ENCODE results near the gene IRX6.

Gene IRX6

GRCh38 chr16:55323637-55324271 lies at the start of gene IRX6:
TSS of gene IRX6 (plus strand) at chr16:55324203. CDS start at chr16:55325092, 889 bp downstream.
- no peak for DNase-seq

GRCh38 chr16:55274391-55274790 lies 49.6 kb upstream of the IRX6 start:
- no peak for DNase-seq

- no peak for DNase-seq
These were observed 48.8 kb upstream of the IRX6 start for GRCh38 chr16:55275167-55275566.

GRCh38 chr16:55275869-55276268 lies 48.1 kb upstream of the IRX6 start:
- no peak for DNase-seq

GRCh38 chr16:55277536-55277935 lies 46.5 kb upstream of the IRX6 start:
- DNase-seq, result no peak

GRCh38 chr16:55279598-55279997 lies 44.4 kb upstream of the IRX6 start:
- no peak for DNase-seq

GRCh38 chr16:55280587-55280986 lies 43.4 kb upstream of the IRX6 start:
- DNase-seq, result no peak

- DNase-seq, result no peak
These were observed 41.6 kb upstream of the IRX6 start for GRCh38 chr16:55282441-55282840.

GRCh38 chr16:55283812-55284717 lies 39.9 kb upstream of the IRX6 start:
- no peak for DNase-seq

- DNase-seq, result no peak
These were observed 39.3 kb upstream of the IRX6 start for GRCh38 chr16:55284718-55285099.

- DNase-seq, result no peak
These were observed 38.4 kb upstream of the IRX6 start for GRCh38 chr16:55285586-55285985.

- no peak for DNase-seq
These were observed 34.6 kb upstream of the IRX6 start for GRCh38 chr16:55289353-55289752.

GRCh38 chr16:55291847-55292246 lies 32.2 kb upstream of the IRX6 start:
- DNase-seq, result no peak

- DNase-seq, result no peak
These were observed 31.5 kb upstream of the IRX6 start for GRCh38 chr16:55292491-55292890.

GRCh38 chr16:55294129-55294528 lies 29.9 kb upstream of the IRX6 start:
- DNase-seq, result no peak

GRCh38 chr16:55294931-55295342 lies 29.1 kb upstream of the IRX6 start:
- no peak for DNase-seq

GRCh38 chr16:55297062-55297909 lies 26.7 kb upstream of the IRX6 start:
- no peak for DNase-seq

- DNase-seq, result no peak
These were observed 26.0 kb upstream of the IRX6 start for GRCh38 chr16:55297910-55298479.

- no peak for DNase-seq
These were observed 22.5 kb upstream of the IRX6 start for GRCh38 chr16:55301385-55302008.

GRCh38 chr16:55302635-55303034 lies 21.4 kb upstream of the IRX6 start:
- no peak for DNase-seq

- no peak for DNase-seq
These were observed 15.0 kb upstream of the IRX6 start for GRCh38 chr16:55308973-55309372.

GRCh38 chr16:55322327-55322726 lies 1.7 kb upstream of the IRX6 start:
- DNase-seq, result no peak
